Upper lobe of left lung (tissue), 6 donors: ENCODE results near the gene ACOXL. TPM values are rescaled to one million over a fixed set of nuclear protein-coding genes. Genes with fewer than 3 reads are reported as not detected.

Experiments used
- ATAC-seq, 2 donors: fragments of 200-7000 bp; cut with Tn5 transposase; one replicate each; pipeline ENCODE4 v1.9.1; 2022; ENCODE audit warnings: mild to moderate bottlenecking in 2 of 2, moderate library complexity in 2 of 2; ENCODE audit not compliant: low FRiP score in 2 of 2
- DNase-seq, 2 donors: peaks; one replicate each; pipeline ENCODE4 v3.0.0-alpha.2; 2019 to 2020
- H3K27ac ChIP-seq, 4 donors: fragments of 200-600 bp; sonication (generic); one replicate each; pipeline ENCODE4 v1.5.1; 2016 to 2019
- H3K27me3 ChIP-seq, 4 donors: fragments of 200-600 bp; sonication (generic); one replicate each; pipeline ENCODE4 v1.5.1; 2017 to 2019
- H3K36me3 ChIP-seq, 4 donors: fragments of 200-600 bp; sonication (generic); one replicate each; pipeline ENCODE4 v1.5.1; 2016 to 2019
- H3K4me1 ChIP-seq, 4 donors: fragments of 200-600 bp; sonication (generic); one replicate each; pipeline ENCODE4 v1.5.1; 2018 to 2019
- H3K4me3 ChIP-seq, 4 donors: fragments of 200-600 bp; sonication (generic); one replicate each; pipeline ENCODE4 v1.5.1; 2017 to 2019; ENCODE audit warnings: mild to moderate bottlenecking in 2 of 4, moderate library complexity in 1 of 4
- H3K9me3 ChIP-seq, 4 donors: fragments of 200-600 bp; sonication (generic); one replicate each; pipeline ENCODE4 v1.5.1; 2018 to 2019
- CTCF ChIP-seq, 6 experiments: fragments of 450-650 bp in 4 of 6; fragments of 200-600 bp in 2 of 6; sonication (generic) in 2 of 6; IDR thresholded peaks; one replicate each; pipeline ENCODE4 v1.5.1; 2016 to 2019; ENCODE audit warnings: antibody characterized with exemption in 6 of 6
- EP300 ChIP-seq, 4 donors: sonication (generic); formaldehyde crosslinking; IDR thresholded peaks; one replicate each; pipeline ENCODE4 v1.5.1; 2017; ENCODE audit warnings: antibody characterized with exemption in 4 of 4, control low read depth in 2 of 4
- POLR2A ChIP-seq, 4 donors: fragments of 450-650 bp; IDR thresholded peaks; one replicate each; pipeline ENCODE4 v1.5.1; 2016 to 2017; ENCODE audit warnings: antibody characterized with exemption in 4 of 4, mild to moderate bottlenecking in 2 of 4
- POLR2AphosphoS5 ChIP-seq, 2 donors: sonication (generic); formaldehyde crosslinking; IDR thresholded peaks; one replicate each; pipeline ENCODE4 v1.5.1; 2017; ENCODE audit warnings: antibody characterized with exemption in 2 of 2
- WGBS, 2 donors: methylation state at CpG; one replicate each; pipeline ENCODE4 v1.1.5; 2017 to 2018; 5-methylcytosine and 5-hydroxymethylcytosine counted together
- total RNA-seq, 6 donors: library from RNA; depleted of rRNA in 4 of 6; stranded (reverse); fragments of >200 nt in 4 of 6; gene quantifications; one replicate each; pipeline versions ENCODE4 v1.1.0 to v1.2.1, GENCODE V29; 2016 to 2021
- donor health status: DM: no; HTN: no; CAD: no; lungs with moderate emphysema.
- donor health status: DM: no; HTN: yes; CAD: no; lungs with severe emphysema.

Gene ACOXL
- total RNA-seq, 6 donors from 2014 or later = 30.2 to 128 (median 38.0) TPM

GRCh38 chr2:110740747-110741349 is 8.5 kb downstream of the ACOXL start:
- peak in 1 of 2 donors; percentile 25 for TF ChIP-seq POLR2AphosphoS5 (IDR thresholded peaks at IDR 0.05)
- TF ChIP-seq POLR2A (IDR thresholded peaks at IDR 0.05) = peak in 1 of 4 donors; percentile 1
- TF ChIP-seq EP300 (IDR thresholded peaks at IDR 0.05) = peak in 1 of 4 donors; percentile 65
- no peak for TF ChIP-seq CTCF (IDR thresholded peaks at IDR 0.05)
- Histone ChIP-seq H3K27ac (peak overlapping the region in 3 of 4 donors; percentile 31 to 52 (median 40)), H3K27me3 (no peaks in the 10 kb centered on the region), H3K4me3 (peak overlapping the region in 1 of 4 donors; percentile 5), H3K4me1 (peaks cover 0 to 6% (median 2%) of the 10 kb centered on the region in 4 donors), H3K9me3 (no peaks in the 10 kb centered on the region), H3K36me3 (no peaks in the 10 kb centered on the region)
- WGBS, 2 donors = 69 to 81% methylated on average over 9 of the region's 9 CpGs
- ATAC-seq = peak; percentile 54 to 85
- DNase-seq = peak in 1 of 2 donors; percentile 70

GRCh38 chr2:110741491-110741980 is 9.2 kb downstream of the ACOXL start:
- Histone ChIP-seq H3K27me3 (no peaks in the 10 kb centered on the region), H3K4me1 (peaks cover 0 to 6% (median 2%) of the 10 kb centered on the region in 4 donors), H3K9me3 (no peaks in the 10 kb centered on the region), H3K27ac (peak overlapping the region in 3 of 4 donors; percentile 31 to 52 (median 40)), H3K36me3 (no peaks in the 10 kb centered on the region), H3K4me3 (peak overlapping the region in 1 of 4 donors; percentile 5)
- 47 to 48% methylated on average over 9 of the region's 9 CpGs for WGBS, 2 donors
- peak in 1 of 6 experiments; percentile 6 for TF ChIP-seq CTCF (IDR thresholded peaks at IDR 0.05)
- TF ChIP-seq POLR2A (IDR thresholded peaks at IDR 0.05) = no peak
- no peak for TF ChIP-seq POLR2AphosphoS5 (IDR thresholded peaks at IDR 0.05)
- no peak for TF ChIP-seq EP300 (IDR thresholded peaks at IDR 0.05)
- DNase-seq (peak in 1 of 2 donors; percentile 45), ATAC-seq (peak; percentile 28 to 70)

DNA sequence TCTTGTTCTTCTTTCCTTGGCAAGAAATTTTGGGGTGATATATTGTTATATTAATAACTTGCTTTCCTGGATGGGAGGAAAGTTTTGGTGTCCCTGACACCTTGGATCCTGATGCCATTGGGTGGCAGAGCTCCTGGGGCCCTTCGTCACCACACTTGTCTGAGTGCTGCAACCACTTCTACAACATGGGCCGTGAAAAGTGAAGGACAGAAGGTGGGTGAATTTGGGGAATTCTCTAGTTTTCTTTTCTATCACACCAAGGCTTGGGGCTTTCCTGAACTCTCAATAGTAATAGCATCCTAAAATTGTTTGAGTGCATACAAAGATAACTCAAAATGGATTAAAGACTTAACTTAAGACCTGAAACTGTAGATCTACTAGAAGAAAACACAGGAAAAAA is 10.0 kb downstream of the ACOXL start:
- H3K9me3 ChIP-seq = no peaks in the 10 kb centered on the region
- H3K36me3 ChIP-seq = no peaks in the 10 kb centered on the region
- WGBS, 2 donors = 67 to 83% methylated on average over 2 of the region's 2 CpGs
- H3K4me3 ChIP-seq = no peak overlapping the region
- H3K27me3 ChIP-seq = no peaks in the 10 kb centered on the region
- no peak for TF ChIP-seq POLR2AphosphoS5 (IDR thresholded peaks at IDR 0.05)
- TF ChIP-seq EP300 (IDR thresholded peaks at IDR 0.05) = no peak
- no peak for TF ChIP-seq CTCF (IDR thresholded peaks at IDR 0.05)
- no peak for TF ChIP-seq POLR2A (IDR thresholded peaks at IDR 0.05)
- DNase-seq (no peak), ATAC-seq (no peak)
- H3K4me1 ChIP-seq = peaks cover 0 to 9% (median 2%) of the 10 kb centered on the region in 4 donors
- no peak overlapping the region for H3K27ac ChIP-seq

GRCh38 chr2:110743600-110743999 is 11.2 kb downstream of the ACOXL start:
- Histone ChIP-seq H3K9me3 (no peaks in the 10 kb centered on the region), H3K4me3 (no peak overlapping the region), H3K36me3 (no peaks in the 10 kb centered on the region), H3K4me1 (peaks cover 0 to 14% (median 5%) of the 10 kb centered on the region in 4 donors), H3K27ac (no peak overlapping the region), H3K27me3 (no peaks in the 10 kb centered on the region)
- TF ChIP-seq EP300 (IDR thresholded peaks at IDR 0.05) (no peak), POLR2AphosphoS5 (IDR thresholded peaks at IDR 0.05) (no peak), CTCF (IDR thresholded peaks at IDR 0.05) (no peak), POLR2A (IDR thresholded peaks at IDR 0.05) (no peak)
- no peak for ATAC-seq
- 89 to 96% methylated on average over 5 of the region's 5 CpGs for WGBS, 2 donors
- DNase-seq = no peak
